ENCODE data around the gene PLAGL2. TPM values are rescaled to one million over a fixed set of nuclear protein-coding genes. Genes with fewer than 3 reads are reported as not detected.

Gene PLAGL2
- polyA plus RNA-seq, 1 donor (not counting 4 experiments of a cell fraction or from before 2014, with no cell fraction given): 4.3 TPM

GRCh38 chr20:32224463-32224862, 16.9 kb upstream of the PLAGL2 start:
- no peak overlapping the region for H3K4me3 ChIP-seq (ENCODE audit: control insufficient read depth in 2 of 3, extremely low read depth in 1 of 3, insufficient read depth in 2 of 3, low read depth in 1 of 3, low read length in 3 of 3)
- no peaks in the 10 kb centered on the region for H4K20me1 ChIP-seq (ENCODE audit: control insufficient read depth, extremely low read depth, insufficient read depth, low read length)
- H3K79me2 ChIP-seq (ENCODE audit: control insufficient read depth, insufficient read depth, low read length): no peaks in the 10 kb centered on the region
- dilution Hi-C loops (cut with MboI; ENCODE audit: extremely low pct_ligation_motif_present, low sequenced_read_pairs): no loop called here
- H3K9me3 ChIP-seq (ENCODE audit: control insufficient read depth, low read depth, low read length): no peaks in the 10 kb centered on the region
- DNase-seq (ENCODE audit: low read depth, low spot score): no peak
- no peaks in the 10 kb centered on the region for H3K9me1 ChIP-seq (ENCODE audit: control insufficient read depth, extremely low read depth, insufficient read depth, low read length)
- no peak overlapping the region for H2AFZ ChIP-seq (ENCODE audit: control insufficient read depth, low read length)
- H3K4me1 ChIP-seq (ENCODE audit: control insufficient read depth, extremely low read depth, insufficient read depth, low read length): no peaks in the 10 kb centered on the region
- H3K4me2 ChIP-seq (ENCODE audit: control insufficient read depth, extremely low read depth, insufficient read depth, low read depth, low read length): no peak overlapping the region
- peaks cover 23 to 31% of the 10 kb centered on the region in 2 experiments for H3K36me3 ChIP-seq (ENCODE audit: control insufficient read depth in 2 of 2, extremely low read depth in 1 of 2, insufficient read depth in 2 of 2, low read length in 2 of 2)
- no peak overlapping the region for H3K27ac ChIP-seq (ENCODE audit: control insufficient read depth, insufficient read depth, low read length)
- TF ChIP-seq EZH2 (IDR thresholded peaks at IDR 0.05; ENCODE audit: low read length): no peak
- TF ChIP-seq CTCF (optimal IDR thresholded peaks at IDR 0.05 in 1 of 3, IDR thresholded peaks at IDR 0.05 in 1 of 3, conservative IDR thresholded peaks at IDR 0.05 in 1 of 3; ENCODE audit: extremely low read depth in 1 of 3, insufficient read depth in 2 of 3, low read length in 3 of 3): no peak
- no peak overlapping the region for H3K9ac ChIP-seq (ENCODE audit: control insufficient read depth, extremely low read depth, insufficient read depth, low read length)
- no peak for FAIRE-seq
- H3K27me3 ChIP-seq (ENCODE audit: control insufficient read depth, extremely low read depth, insufficient read depth, low read length): no peaks in the 10 kb centered on the region

GRCh38 chr20:32218156-32218900, 10.8 kb upstream of the PLAGL2 start:
- Histone ChIP-seq H3K4me1 (ENCODE audit: control insufficient read depth, extremely low read depth, insufficient read depth, low read length) (no peaks in the 10 kb centered on the region), H3K36me3 (ENCODE audit: control insufficient read depth in 2 of 2, extremely low read depth in 1 of 2, insufficient read depth in 2 of 2, low read length in 2 of 2) (peaks cover 29 to 38% of the 10 kb centered on the region in 2 experiments), H3K9ac (ENCODE audit: control insufficient read depth, extremely low read depth, insufficient read depth, low read length) (no peak overlapping the region), H3K27ac (ENCODE audit: control insufficient read depth, insufficient read depth, low read length) (no peak overlapping the region), H2AFZ (ENCODE audit: control insufficient read depth, low read length) (no peak overlapping the region), H3K9me3 (ENCODE audit: control insufficient read depth, low read depth, low read length) (no peaks in the 10 kb centered on the region), H3K9me1 (ENCODE audit: control insufficient read depth, extremely low read depth, insufficient read depth, low read length) (no peaks in the 10 kb centered on the region), H3K79me2 (ENCODE audit: control insufficient read depth, insufficient read depth, low read length) (no peaks in the 10 kb centered on the region), H3K4me2 (ENCODE audit: control insufficient read depth, extremely low read depth, insufficient read depth, low read depth, low read length) (no peak overlapping the region), H3K4me3 (ENCODE audit: control insufficient read depth in 2 of 3, extremely low read depth in 1 of 3, insufficient read depth in 2 of 3, low read depth in 1 of 3, low read length in 3 of 3) (no peak overlapping the region), H3K27me3 (ENCODE audit: control insufficient read depth, extremely low read depth, insufficient read depth, low read length) (no peaks in the 10 kb centered on the region), H4K20me1 (ENCODE audit: control insufficient read depth, extremely low read depth, insufficient read depth, low read length) (no peaks in the 10 kb centered on the region)
- DNase-seq (ENCODE audit: low read depth, low spot score) (no peak), FAIRE-seq (no peak)
- dilution Hi-C loops (cut with MboI; ENCODE audit: extremely low pct_ligation_motif_present, low sequenced_read_pairs): no loop called here
- TF ChIP-seq EZH2 (IDR thresholded peaks at IDR 0.05; ENCODE audit: low read length): no peak
- TF ChIP-seq CTCF (optimal IDR thresholded peaks at IDR 0.05 in 1 of 3, IDR thresholded peaks at IDR 0.05 in 1 of 3, conservative IDR thresholded peaks at IDR 0.05 in 1 of 3; ENCODE audit: extremely low read depth in 1 of 3, insufficient read depth in 2 of 3, low read length in 3 of 3): no peak
